K562 treated with DMSO at 1 percent for 12 hours (cell line): ENCODE measurements around the gene MAEA. TPM values are rescaled to one million over a fixed set of nuclear protein-coding genes. Genes with fewer than 3 reads are reported as not detected.

ENCODE experiments used
- total RNA-seq: library from RNA; unstranded; fragments of 300-600 nt; gene quantifications from 2 replicates; pipeline ENCODE4 v1.2.3, GENCODE V29; 2022; ENCODE audit not compliant: insufficient read depth

Gene MAEA
- 68.8 and 81.9 TPM in 2 replicates for total RNA-seq

DNA sequence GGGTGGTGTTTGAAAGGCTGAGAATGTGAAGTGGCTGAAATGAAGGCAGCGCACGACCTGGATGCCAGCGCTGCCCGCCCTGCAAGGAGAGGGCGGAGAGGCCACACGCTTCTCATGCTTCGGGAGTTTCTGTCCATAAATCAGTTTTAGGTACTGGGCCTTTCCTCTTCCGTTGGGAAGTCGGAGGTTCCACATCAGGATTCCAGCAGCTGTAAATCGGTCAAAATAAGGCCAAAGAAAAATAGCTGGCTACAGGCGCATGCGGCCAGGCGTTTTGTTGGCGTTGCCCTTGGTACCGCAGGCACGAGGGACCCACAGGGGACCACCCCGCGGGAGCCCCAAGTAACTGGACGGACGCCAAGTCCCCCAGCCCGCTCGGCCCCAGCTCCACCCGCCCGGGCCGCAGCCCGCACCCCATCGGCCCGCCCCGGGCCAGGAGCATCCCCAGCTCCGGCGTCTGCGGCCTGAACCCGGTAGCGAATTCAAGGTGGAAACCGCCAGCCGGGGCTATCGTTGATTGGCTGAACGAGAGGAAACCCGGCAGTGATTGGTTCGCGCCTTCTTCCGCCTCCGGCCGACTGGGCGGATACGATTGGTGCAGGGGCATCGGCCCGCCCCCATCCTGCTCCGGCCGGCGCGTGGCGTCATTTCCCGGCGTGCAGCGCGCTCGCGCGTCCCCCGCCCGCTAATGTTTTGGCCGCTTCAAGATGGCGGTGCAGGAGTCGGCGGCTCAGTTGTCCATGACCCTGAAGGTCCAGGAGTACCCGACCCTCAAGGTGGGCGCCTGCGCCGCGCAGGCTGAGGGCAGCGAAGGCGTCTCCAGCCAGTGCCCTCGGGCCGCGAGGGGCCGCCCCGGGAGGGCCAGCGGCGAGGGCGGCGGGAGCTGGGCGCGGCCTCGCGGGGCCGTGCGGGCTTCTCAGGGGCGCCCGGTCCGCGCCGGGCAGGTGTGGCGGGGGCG, at the start of gene MAEA:
MAEA (plus strand) TSS at position 685 of the 958 bp plus-strand sequence; CDS start at position 708, 23 bp downstream.

DNA sequence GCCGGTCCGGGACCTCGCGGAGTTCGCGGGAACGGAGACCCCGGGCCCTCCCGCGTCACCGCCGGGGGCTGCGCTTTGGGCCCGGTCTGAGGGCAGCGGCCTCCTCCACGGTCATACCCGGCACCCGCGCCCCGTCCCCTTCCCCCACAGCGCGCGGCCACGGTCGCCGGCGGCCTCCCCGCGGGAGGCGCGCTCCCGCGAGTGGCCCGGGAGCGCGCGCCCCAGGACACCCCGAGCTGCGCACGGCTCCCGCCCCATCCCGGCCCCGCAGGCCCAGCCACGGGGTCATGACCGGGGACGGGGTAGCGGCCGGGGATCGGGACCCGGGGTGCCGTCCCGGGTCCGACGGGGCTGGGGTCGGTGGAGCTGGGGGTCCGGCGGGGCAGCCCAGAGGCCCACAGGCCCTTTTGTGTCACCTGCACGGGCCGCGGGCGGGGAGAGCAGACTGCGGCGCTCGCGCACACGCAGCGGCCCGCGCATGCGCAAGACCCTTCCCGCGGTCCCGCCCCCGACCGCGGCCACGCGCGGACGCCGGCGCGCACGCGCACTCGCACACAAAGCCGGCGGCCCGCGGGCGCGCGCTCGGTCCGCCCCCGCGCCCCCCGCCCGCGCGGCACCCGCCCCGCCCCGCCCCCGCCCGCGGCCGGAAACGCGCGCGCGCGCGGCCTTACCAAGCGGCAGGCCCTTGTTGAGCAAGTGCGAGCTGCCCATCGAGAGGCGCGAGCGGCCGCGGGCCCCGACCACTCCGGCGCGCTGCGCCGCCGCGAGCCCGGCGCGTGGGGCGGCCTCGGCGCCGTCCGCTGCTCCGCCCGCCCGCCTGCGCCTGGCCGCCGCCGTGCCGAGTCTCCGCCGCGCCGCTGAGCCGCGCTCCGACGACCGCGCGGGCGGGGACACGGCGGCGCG, 41.2 kb upstream of the MAEA start, which contains the start of gene CTBP1:
CTBP1 (minus strand) TSS at position 886 of the 903 bp plus-strand sequence. CDS start 7,799 bp downstream, outside the sequence.

DNA sequence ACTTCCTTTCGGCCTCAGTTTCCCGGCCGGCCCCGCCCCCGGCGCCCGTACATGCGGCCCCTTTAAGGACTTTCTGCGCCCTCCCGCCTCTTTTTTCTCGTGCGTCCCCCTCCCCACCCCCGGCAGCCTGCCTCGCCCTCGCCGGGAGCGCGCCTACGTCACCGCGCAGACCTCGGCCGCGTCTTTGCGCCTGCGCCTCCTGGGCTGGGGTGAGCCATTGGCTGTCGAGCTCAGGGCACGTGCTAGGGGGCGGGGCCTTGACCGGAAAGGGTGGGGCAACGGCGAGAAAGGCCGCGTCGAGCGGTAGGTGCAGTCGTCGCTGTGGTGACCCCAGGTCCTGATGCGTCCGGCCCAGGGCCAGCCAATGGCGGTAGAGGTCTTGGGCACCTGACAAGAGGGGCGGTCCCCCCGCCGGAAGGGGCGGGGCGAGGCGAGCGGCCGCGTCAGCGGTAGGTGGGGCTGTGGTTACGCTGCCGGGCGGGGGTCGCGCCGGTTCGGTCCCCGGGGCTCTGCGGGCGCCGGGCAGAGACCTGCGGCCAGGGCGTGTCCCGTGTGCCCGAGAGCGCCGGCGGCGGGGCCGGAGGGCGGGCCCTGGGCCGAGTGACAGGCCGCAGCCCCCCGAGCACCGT, 57.2 kb downstream of the MAEA start, which contains the start of gene UVSSA:
UVSSA (plus strand) TSS at position 428 of the 629 bp plus-strand sequence. CDS start 884 bp downstream, outside the sequence.

Other genes with a start within 250 kb of the MAEA start
- gene RNF212, start 176.3 kb upstream of the MAEA start, total RNA-seq, result not detected in 2 replicates
- gene SPON2, start 117.3 kb upstream of the MAEA start, total RNA-seq, result 2.7 TPM in 1 of 2 replicates, not detected in the other
- gene CTBP1, start 40.8 kb upstream of the MAEA start, total RNA-seq, result 87.6 and 106 TPM in 2 replicates
- 2.2 and 6.2 TPM in 2 replicates for gene UVSSA, start 57.3 kb downstream of the MAEA start, total RNA-seq
- not detected in 2 replicates for gene NKX1-1, start 116.6 kb downstream of the MAEA start, total RNA-seq